ENCODE measurements around the gene GPC6. TPM values are rescaled to one million over a fixed set of nuclear protein-coding genes. Genes with fewer than 3 reads are reported as not detected.
A peak's percentile ranks its signal among the peaks of the same experiment; 100 is the strongest.

Gene GPC6
- total and polyA plus RNA-seq, 2 donors (not counting 3 experiments of a cell fraction or from before 2014, with no cell fraction given): 0.01 TPM; not detected in 1

- no peak overlapping the region for H3K27ac ChIP-seq (ENCODE audit: insufficient read depth, low read depth, low read length)
- dilution Hi-C loops (cut with MboI; ENCODE audit: extremely low pct_ligation_motif_present, low sequenced_read_pairs) (no loop called here), intact Hi-C loops (cut with micrococcal nuclease) (no loop called here)
- DNase-seq (ENCODE audit: low read depth, low spot score): no peak
- no peaks in the 10 kb centered on the region for H3K27me3 ChIP-seq (ENCODE audit: control insufficient read depth in 2 of 2, insufficient read depth in 2 of 2, low read length in 2 of 2)
- H3K4me2 ChIP-seq (ENCODE audit: insufficient read depth, low read length): no peak overlapping the region
- BruUV-seq (replicated peaks): no TSS peak
- H3K4me1 ChIP-seq (ENCODE audit: control insufficient read depth, extremely low read depth, insufficient read depth, low read length): no peaks in the 10 kb centered on the region
- H3K4me3 ChIP-seq (replicated peaks in 1 of 3; ENCODE audit: insufficient read depth in 1 of 3, low read depth in 1 of 3, low read length in 3 of 3): no peak overlapping the region
- H3K9ac ChIP-seq (replicated peaks; ENCODE audit: extremely low read depth, insufficient read depth, low read length): no peak overlapping the region
- CTCF ChIA-PET: no interaction called here
- H4K20me1 ChIP-seq (replicated peaks; ENCODE audit: control insufficient read depth, extremely low read depth, insufficient read depth, low read length): no peaks in the 10 kb centered on the region
- H3K36me3 ChIP-seq (ENCODE audit: control insufficient read depth in 2 of 2, extremely low read depth in 1 of 2, insufficient read depth in 2 of 2, low read length in 2 of 2): no peaks in the 10 kb centered on the region
- H3K79me2 ChIP-seq (ENCODE audit: control insufficient read depth, insufficient read depth, low read length): no peaks in the 10 kb centered on the region
- H2AFZ ChIP-seq (ENCODE audit: low read depth, low read length): no peak overlapping the region
- no peaks in the 10 kb centered on the region for H3K9me1 ChIP-seq (replicated peaks; ENCODE audit: control insufficient read depth, extremely low read depth, insufficient read depth, low read length)
- no peak for FAIRE-seq
- POLR2A ChIA-PET: no interaction called here
- TF ChIP-seq FOS (IDR thresholded peaks at IDR 0.05; ENCODE audit: borderline replicate concordance, insufficient read depth, low read length) (no peak), JUN (IDR thresholded peaks at IDR 0.05; ENCODE audit: borderline replicate concordance, insufficient read depth, insufficient read length, low read depth) (peak; percentile 17)
- no peaks in the 10 kb centered on the region for H3K9me3 ChIP-seq (replicated peaks; ENCODE audit: control insufficient read depth, insufficient read depth, low read length)
Observed at GRCh38 chr13:94239135-94239534, 1012.5 kb downstream of the GPC6 start.

DNA sequence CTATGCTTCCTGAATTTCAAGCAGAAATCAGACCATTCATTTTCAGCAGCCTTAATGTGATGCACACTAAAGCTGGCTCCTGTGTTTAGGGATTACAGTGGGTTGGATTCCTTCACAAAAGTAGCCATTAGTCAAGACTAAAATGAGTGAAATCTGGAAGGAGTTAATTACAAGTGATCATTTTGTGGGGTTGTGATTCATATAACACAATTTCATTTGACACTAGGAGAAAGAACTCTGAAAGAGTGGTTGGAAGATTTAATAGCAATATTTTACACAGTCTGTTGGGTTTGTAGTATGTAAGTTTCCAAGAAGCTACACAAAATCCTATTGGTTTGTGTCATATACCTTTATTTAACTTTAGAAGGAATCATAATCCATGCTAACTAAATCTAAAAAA is 1015.9 kb downstream of the GPC6 start:
- CTCF ChIA-PET: no interaction called here
- dilution Hi-C loops (cut with MboI; ENCODE audit: extremely low pct_ligation_motif_present, low sequenced_read_pairs): no loop called here

More for the DNA sequence above, 1015.9 kb downstream of the GPC6 start:
- no TSS peak for BruUV-seq (replicated peaks)
- no peaks in the 10 kb centered on the region for H3K4me1 ChIP-seq (ENCODE audit: control insufficient read depth, extremely low read depth, insufficient read depth, low read length)
- no peaks in the 10 kb centered on the region for H4K20me1 ChIP-seq (replicated peaks; ENCODE audit: control insufficient read depth, extremely low read depth, insufficient read depth, low read length)
- no peaks in the 10 kb centered on the region for H3K36me3 ChIP-seq (ENCODE audit: control insufficient read depth in 2 of 2, extremely low read depth in 1 of 2, insufficient read depth in 2 of 2, low read length in 2 of 2)
- DNase-seq (ENCODE audit: low read depth, low spot score) (no peak), FAIRE-seq (no peak)
- POLR2A ChIA-PET: no interaction called here
- H3K27ac ChIP-seq (ENCODE audit: insufficient read depth, low read depth, low read length): no peak overlapping the region
- intact Hi-C loops (cut with micrococcal nuclease): no loop called here
- H3K79me2 ChIP-seq (ENCODE audit: control insufficient read depth, insufficient read depth, low read length): no peaks in the 10 kb centered on the region
- no peaks in the 10 kb centered on the region for H3K9me1 ChIP-seq (replicated peaks; ENCODE audit: control insufficient read depth, extremely low read depth, insufficient read depth, low read length)
- no peak overlapping the region for H2AFZ ChIP-seq (ENCODE audit: low read depth, low read length)
- H3K4me2 ChIP-seq (ENCODE audit: insufficient read depth, low read length): no peak overlapping the region
- H3K9ac ChIP-seq (replicated peaks; ENCODE audit: extremely low read depth, insufficient read depth, low read length): no peak overlapping the region
- H3K9me3 ChIP-seq (replicated peaks; ENCODE audit: control insufficient read depth, insufficient read depth, low read length): no peaks in the 10 kb centered on the region
- no peak for TF ChIP-seq POLR2A (IDR thresholded peaks at IDR 0.05; ENCODE audit: low read depth, low read length)
- TF ChIP-seq CTCF (IDR thresholded peaks at IDR 0.05; ENCODE audit: extremely low read depth in 1 of 2, insufficient read depth in 1 of 2, low read depth in 1 of 2, low read length in 2 of 2): no peak
- no peak for TF ChIP-seq POLR2AphosphoS5 (IDR thresholded peaks at IDR 0.05; ENCODE audit: insufficient read depth, low read depth, low read length)
- TF ChIP-seq GATA2 (IDR thresholded peaks at IDR 0.05; ENCODE audit: insufficient read depth, insufficient read length, low read depth, low read length): no peak
- no peak for TF ChIP-seq FOS (IDR thresholded peaks at IDR 0.05; ENCODE audit: borderline replicate concordance, insufficient read depth, low read length)
- TF ChIP-seq EZH2 (IDR thresholded peaks at IDR 0.05; ENCODE audit: borderline replicate concordance, low read depth, low read length, severe bottlenecking): no peak
- TF ChIP-seq, protein P1, sequence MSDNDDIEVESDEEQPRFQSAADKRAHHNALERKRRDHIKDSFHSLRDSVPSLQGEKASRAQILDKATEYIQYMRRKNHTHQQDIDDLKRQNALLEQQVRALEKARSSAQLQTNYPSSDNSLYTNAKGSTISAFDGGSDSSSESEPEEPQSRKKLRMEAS (IDR thresholded peaks at IDR 0.05; ENCODE audit: insufficient read depth, insufficient read length): no peak
- H3K4me3 ChIP-seq (replicated peaks in 1 of 3; ENCODE audit: insufficient read depth in 1 of 3, low read depth in 1 of 3, low read length in 3 of 3): no peak overlapping the region
- no peaks in the 10 kb centered on the region for H3K27me3 ChIP-seq (ENCODE audit: control insufficient read depth in 2 of 2, insufficient read depth in 2 of 2, low read length in 2 of 2)

Data from endothelial cell of umbilical vein (primary cell).